ENCODE measurements around the gene NPFFR1.

Gene NPFFR1

GRCh38 chr10:70299876-70300275 is 16.1 kb upstream of the NPFFR1 start:
- TF ChIP-seq CTCF (conservative IDR thresholded peaks at IDR 0.05; ENCODE audit: control insufficient read depth, insufficient read depth, low read depth, low read length) = no peak
- no peak for DNase-seq (ENCODE audit: low read depth)
- H3K4me3 ChIP-seq (ENCODE audit: control insufficient read depth, low read depth, low read length) = no peak overlapping the region

GRCh38 chr10:70298393-70298792 is 14.6 kb upstream of the NPFFR1 start:
- TF ChIP-seq CTCF (conservative IDR thresholded peaks at IDR 0.05; ENCODE audit: control insufficient read depth, insufficient read depth, low read depth, low read length) = no peak
- no peak for DNase-seq (ENCODE audit: low read depth)
- no peak overlapping the region for H3K4me3 ChIP-seq (ENCODE audit: control insufficient read depth, low read depth, low read length)

- no peak for DNase-seq (ENCODE audit: low read depth)
- no peak overlapping the region for H3K4me3 ChIP-seq (ENCODE audit: control insufficient read depth, low read depth, low read length)
- no peak for TF ChIP-seq CTCF (conservative IDR thresholded peaks at IDR 0.05; ENCODE audit: control insufficient read depth, insufficient read depth, low read depth, low read length)
Observed at GRCh38 chr10:70297224-70297623, 13.4 kb upstream of the NPFFR1 start.

GRCh38 chr10:70296406-70296899 is 12.6 kb upstream of the NPFFR1 start:
- no peak overlapping the region for H3K4me3 ChIP-seq (ENCODE audit: control insufficient read depth, low read depth, low read length)
- peak; percentile 96 for DNase-seq (ENCODE audit: low read depth)
- TF ChIP-seq CTCF (conservative IDR thresholded peaks at IDR 0.05; ENCODE audit: control insufficient read depth, insufficient read depth, low read depth, low read length) = no peak

GRCh38 chr10:70295926-70296325 is 12.1 kb upstream of the NPFFR1 start:
- no peak for TF ChIP-seq CTCF (conservative IDR thresholded peaks at IDR 0.05; ENCODE audit: control insufficient read depth, insufficient read depth, low read depth, low read length)
- H3K4me3 ChIP-seq (ENCODE audit: control insufficient read depth, low read depth, low read length) = no peak overlapping the region
- no peak for DNase-seq (ENCODE audit: low read depth)

GRCh38 chr10:70295321-70295720 is 11.5 kb upstream of the NPFFR1 start:
- H3K4me3 ChIP-seq (ENCODE audit: control insufficient read depth, low read depth, low read length) = no peak overlapping the region
- TF ChIP-seq CTCF (conservative IDR thresholded peaks at IDR 0.05; ENCODE audit: control insufficient read depth, insufficient read depth, low read depth, low read length) = no peak
- DNase-seq (ENCODE audit: low read depth) = no peak

Data from fibroblast of mammary gland (primary cell).